IMR-90 (cell line): ENCODE data around the gene PTBP1. TPM values are rescaled to one million over a fixed set of nuclear protein-coding genes. Genes with fewer than 3 reads are reported as not detected.

ENCODE experiments used
- ATAC-seq: fragments of 200-7000 bp; cut with Tn5 transposase; 2 replicates; pipeline ENCODE4 v1.9.1; 2020; ENCODE audit warnings: low read depth, mild to moderate bottlenecking, moderate library complexity
- BruUV-seq: library from RNA; stranded (reverse); fragments of 400-500 nt; replicated peaks from 2 replicates; lab custom pipeline; 2021; lab: Mats Ljungman, UMichigan
- CTCF ChIA-PET: fragments of 300-600 bp; formaldehyde crosslinking; extraction: SDS; loops from one replicate; lab custom pipeline; 2021; ENCODE audit warnings: antibody characterized with exemption; lab: Yijun Ruan, JAX
- POLR2A ChIA-PET: fragments of 300-600 bp; sonication (Branson Sonifier 250); formaldehyde crosslinking; loops from one replicate; lab custom pipeline; 2022; ENCODE audit warnings: antibody characterized with exemption; ENCODE audit not compliant: unreplicated experiment; lab: Charles Lee
- DNase-seq: peaks from one replicate; pipeline ENCODE4 v3.0.0; 2013
- H2AFZ ChIP-seq: replicated peaks from 2 replicates; pipeline ENCODE3; 2013; ENCODE audit warnings: low read length, mild to moderate bottlenecking; ENCODE audit not compliant: poor library complexity
- H2AK5ac ChIP-seq: 2 replicates; pipeline ENCODE4 v1.6.1; 2013; ENCODE audit warnings: low read depth, low read length, inconsistent platforms
- H2AK9ac ChIP-seq: replicated peaks from 2 replicates; pipeline ENCODE3; 2013; ENCODE audit warnings: mild to moderate bottlenecking, low read depth, low read length, moderate library complexity; ENCODE audit not compliant: poor library complexity
- H2BK120ac ChIP-seq: 2 replicates; pipeline ENCODE4 v1.6.1; 2013; ENCODE audit warnings: low read depth, low read length, inconsistent platforms
- H2BK15ac ChIP-seq: 3 replicates; pipeline ENCODE4 v1.6.1; 2013; ENCODE audit warnings: low read depth, low read length, inconsistent platforms
- H2BK20ac ChIP-seq: 2 replicates; pipeline ENCODE4 v1.6.1; 2013; ENCODE audit warnings: low read depth, mild to moderate bottlenecking, inconsistent platforms, low read length, moderate library complexity
- H2BK5ac ChIP-seq: 2 replicates; pipeline ENCODE4 v1.6.1; 2013; ENCODE audit warnings: mild to moderate bottlenecking, low read depth, low read length, inconsistent platforms; ENCODE audit not compliant: poor library complexity, severe bottlenecking
- H3K14ac ChIP-seq: replicated peaks from 2 replicates; pipeline ENCODE4 v1.6.1; 2013; ENCODE audit warnings: low read depth, low read length, inconsistent platforms
- H3K18ac ChIP-seq: 2 replicates; pipeline ENCODE4 v1.6.1; 2013; ENCODE audit warnings: low read depth, low read length, control low read depth
- H3K23ac ChIP-seq: 2 replicates; pipeline ENCODE4 v1.6.1; 2013; ENCODE audit warnings: low read depth, low read length, inconsistent platforms
- H3K27ac ChIP-seq: 2 replicates; pipeline ENCODE4 v1.5.1; 2013; ENCODE audit warnings: mild to moderate bottlenecking, control low read depth, low read length; ENCODE audit not compliant: insufficient read depth
- H3K27me3 ChIP-seq: 2 replicates; pipeline ENCODE4 v1.6.1; 2013; ENCODE audit warnings: low read length; ENCODE audit not compliant: control insufficient read depth, insufficient read depth
- H3K36me3 ChIP-seq: 2 replicates; pipeline ENCODE4 v1.6.1; 2013; ENCODE audit warnings: low read length, mixed read lengths; ENCODE audit not compliant: control insufficient read depth, insufficient read depth
- H3K4ac ChIP-seq: 2 replicates; pipeline ENCODE4 v1.6.1; 2013; ENCODE audit warnings: low read depth, low read length, inconsistent platforms
- H3K4me1 ChIP-seq: 2 replicates; pipeline ENCODE4 v1.6.1; 2013; ENCODE audit warnings: low read length, mixed read lengths; ENCODE audit not compliant: control insufficient read depth, insufficient read depth
- H3K4me2 ChIP-seq: 2 replicates; pipeline ENCODE4 v1.6.1; 2013; ENCODE audit warnings: low read depth, mild to moderate bottlenecking, control low read depth, low read length, moderate library complexity
- H3K4me3 ChIP-seq: 2 replicates; pipeline ENCODE4 v1.5.1; 2013; ENCODE audit warnings: low read depth, mild to moderate bottlenecking, control low read depth, low read length, moderate library complexity; ENCODE audit not compliant: insufficient read depth
- H3K56ac ChIP-seq: 2 replicates; pipeline ENCODE4 v1.6.1; 2013; ENCODE audit warnings: low read length, inconsistent platforms; ENCODE audit not compliant: insufficient read depth; ENCODE audit errors: extremely low read depth
- H3K79me1 ChIP-seq, 2 experiments: 2 replicates each; pipeline ENCODE4 v1.6.1; 2013; ENCODE audit warnings: low read length in 2 of 2, inconsistent platforms in 1 of 2, low read depth in 1 of 2
- H3K9ac ChIP-seq: 2 replicates; pipeline ENCODE4 v1.6.1; 2013; ENCODE audit warnings: low read depth, low read length, control low read depth
- H3K9me1 ChIP-seq: 2 replicates; pipeline ENCODE4 v1.6.1; 2013; ENCODE audit warnings: low read length, inconsistent platforms; ENCODE audit not compliant: insufficient read depth
- H3K9me3 ChIP-seq: 2 replicates; pipeline ENCODE4 v1.6.1; 2013; ENCODE audit warnings: low read length; ENCODE audit not compliant: control insufficient read depth, insufficient read depth
- H4K20me1 ChIP-seq: 2 replicates; pipeline ENCODE4 v1.6.1; 2013; ENCODE audit warnings: low read length, inconsistent platforms; ENCODE audit not compliant: insufficient read depth
- H4K5ac ChIP-seq: 2 replicates; pipeline ENCODE4 v1.6.1; 2013; ENCODE audit warnings: mild to moderate bottlenecking, low read depth, low read length, control low read depth
- H4K8ac ChIP-seq, 2 experiments: 2 replicates each; pipeline ENCODE4 v1.6.1; 2013; ENCODE audit warnings: low read depth in 2 of 2, low read length in 2 of 2, control low read depth in 1 of 2, inconsistent platforms in 1 of 2
- H4K91ac ChIP-seq: 2 replicates; pipeline ENCODE4 v1.6.1; 2013; ENCODE audit warnings: low read depth, low read length, inconsistent platforms; ENCODE audit not compliant: insufficient read depth
- BHLHE40 ChIP-seq: fragments of 150-350 bp; IDR thresholded peaks from 2 replicates; pipeline ENCODE4 v1.6.1; 2016; ENCODE audit warnings: mild to moderate bottlenecking, low read depth, low read length
- CEBPB ChIP-seq: IDR thresholded peaks from 2 replicates; pipeline ENCODE4 v1.6.1; 2012; ENCODE audit warnings: low read depth, low read length, improper control_type of control experiment
- MAFK ChIP-seq: IDR thresholded peaks from 2 replicates; pipeline ENCODE4 v1.6.1; 2012; ENCODE audit warnings: low read depth, low read length, improper control_type of control experiment
- RCOR1 ChIP-seq: IDR thresholded peaks from 2 replicates; pipeline ENCODE4 v1.6.1; 2012; ENCODE audit warnings: mild to moderate bottlenecking, low read length, improper control_type of control experiment; ENCODE audit not compliant: insufficient replicate concordance
- SMC3 ChIP-seq: fragments of 150-350 bp; IDR thresholded peaks from 2 replicates; pipeline ENCODE4 v1.6.1; 2016; ENCODE audit warnings: low read depth, mild to moderate bottlenecking, antibody characterized with exemption, low read length, moderate library complexity
- WGBS, 2 experiments: methylation state at CpG; one replicate each; pipeline versions ENCODE4 v1.1.5 to v1.1.7; 2013; ENCODE audit warnings: missing lambda C conversion rate in 2 of 2; ENCODE audit not compliant: insufficient read length in 1 of 2; ENCODE audit errors: extremely low coverage in 2 of 2; 5-methylcytosine and 5-hydroxymethylcytosine counted together
- dilution Hi-C: fragments of 300-500 bp; cut with HindIII; formaldehyde crosslinking; loops from one replicate; pipeline ENCODE4 v1.14.3; 2018; ENCODE audit warnings: low sequenced_read_pairs; ENCODE audit not compliant: unreplicated experiment
- in situ Hi-C: fragments of 300-500 bp; cut with MboI; formaldehyde crosslinking; loops from 3 replicates; pipeline ENCODE4 v1.14.3; 2019; ENCODE audit warnings: low sequenced_read_pairs, inconsistent platforms, mixed read lengths
- intact Hi-C: fragments of 100-400 bp; cut with micrococcal nuclease; formaldehyde crosslinking; loops from 2 replicates; pipeline ENCODE4 v1.10.0; 2022
- polyA plus RNA-seq, 3 experiments: library from polyadenylated mRNA; depleted of rRNA; stranded (reverse); fragments of >200 nt; gene quantifications; 2 replicates each; pipeline ENCODE4 v1.2.3, GENCODE V29; 2012; ENCODE audit warnings: low replicate concordance in 1 of 3
- total RNA-seq: library from RNA; depleted of rRNA; stranded (reverse); fragments of >200 nt; gene quantifications from 2 replicates; pipeline ENCODE4 v1.2.3, GENCODE V29; 2012
- TF ChIP-seq, protein P1 (sequence below): fragments of 150-350 bp; IDR thresholded peaks from 2 replicates; pipeline ENCODE4 v1.6.1; 2017; ENCODE audit warnings: mild to moderate bottlenecking, antibody characterized with exemption, low read length, low read depth
- TF ChIP-seq, protein P2 (sequence below): fragments of 150-350 bp; IDR thresholded peaks from 2 replicates; pipeline ENCODE4 v1.6.1; 2016; ENCODE audit warnings: low read depth, mild to moderate bottlenecking, low read length, moderate library complexity, borderline replicate concordance
- TF ChIP-seq, protein P3 (sequence below): conservative IDR thresholded peaks from 2 replicates; pipeline ENCODE4 v1.5.1; 2012; ENCODE audit warnings: mild to moderate bottlenecking, low read depth, low read length, improper control_type of control experiment

PTBP1 gene
- total and polyA plus RNA-seq, 2 of the 4 experiments (the other 2 are of a cell fraction) = 146 to 269 TPM

DNA sequence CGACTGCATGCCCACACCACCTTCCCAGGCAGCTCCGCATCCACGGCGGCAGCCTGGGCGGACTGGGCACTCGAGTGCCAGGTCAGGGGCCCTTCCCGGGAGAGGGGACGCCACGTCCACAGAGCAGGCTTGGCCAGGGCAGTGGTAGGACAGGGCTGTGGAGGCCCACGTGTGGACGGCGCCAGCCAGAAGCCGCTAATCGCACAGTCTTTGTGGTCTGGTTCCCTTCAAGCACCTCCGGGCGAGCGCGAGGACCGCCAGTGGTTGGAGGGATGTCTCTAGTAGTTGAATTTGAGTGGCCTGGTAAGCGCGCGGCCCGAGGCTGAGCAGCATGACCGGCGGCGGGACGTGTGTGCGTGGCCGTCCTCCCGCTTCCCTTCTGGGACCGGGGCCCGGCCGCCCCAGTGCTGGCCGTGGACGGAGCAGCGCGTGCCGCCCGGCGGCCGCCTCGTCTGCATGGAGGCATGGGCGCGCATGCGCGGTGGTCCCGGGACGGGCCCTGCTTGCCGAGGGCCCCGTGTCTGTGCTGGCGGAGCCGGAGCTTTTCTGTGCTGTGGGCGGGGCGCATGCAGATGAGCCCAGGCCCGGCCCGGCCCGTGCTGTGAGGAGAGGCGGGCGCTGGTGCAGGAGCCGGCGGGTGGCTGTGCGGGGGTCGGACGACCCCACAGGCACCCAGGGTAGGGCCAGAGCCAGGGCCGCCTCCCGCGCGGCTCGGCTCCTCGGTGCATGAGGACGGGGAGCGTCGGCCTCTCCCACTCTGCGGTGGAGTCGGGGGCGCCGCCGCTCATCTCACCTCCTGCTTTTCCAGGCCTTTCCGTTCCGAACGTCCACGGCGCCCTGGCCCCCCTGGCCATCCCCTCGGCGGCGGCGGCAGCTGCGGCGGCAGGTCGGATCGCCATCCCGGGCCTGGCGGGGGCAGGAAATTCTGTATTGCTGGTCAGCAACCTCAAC lies 8.6 kb downstream of the PTBP1 start:
- H2AK5ac ChIP-seq = no peak overlapping the region
- H2BK20ac ChIP-seq = no peak overlapping the region
- H3K4me3 ChIP-seq = no peak overlapping the region
- intact Hi-C loops (no loop called here), dilution Hi-C loops (no loop called here), in situ Hi-C loops (no loop called here)
- H2BK5ac ChIP-seq = no peak overlapping the region
- H3K9me1 ChIP-seq = 0 out of 2 replicates have a peak, but pooled peaks cover 8% of the 10 kb centered on the region
- no peak overlapping the region for H2AFZ ChIP-seq
- H3K4me2 ChIP-seq = no peak overlapping the region
- peaks cover 16% of the 10 kb centered on the region for H3K4me1 ChIP-seq
- H2BK15ac ChIP-seq = no peak overlapping the region
- no peak overlapping the region for H3K4ac ChIP-seq
- H3K9me3 ChIP-seq = no peaks in the 10 kb centered on the region
- no peak overlapping the region for H3K56ac ChIP-seq
- no peak overlapping the region for H3K18ac ChIP-seq
- BruUV-seq = no TSS peak
- H3K27ac ChIP-seq = no peak overlapping the region
- no peak overlapping the region for H3K23ac ChIP-seq
- H3K27me3 ChIP-seq = no peaks in the 10 kb centered on the region
- peaks cover 100% of the 10 kb centered on the region for H4K20me1 ChIP-seq
- H4K5ac ChIP-seq = no peak overlapping the region
- TF ChIP-seq, protein P1, sequence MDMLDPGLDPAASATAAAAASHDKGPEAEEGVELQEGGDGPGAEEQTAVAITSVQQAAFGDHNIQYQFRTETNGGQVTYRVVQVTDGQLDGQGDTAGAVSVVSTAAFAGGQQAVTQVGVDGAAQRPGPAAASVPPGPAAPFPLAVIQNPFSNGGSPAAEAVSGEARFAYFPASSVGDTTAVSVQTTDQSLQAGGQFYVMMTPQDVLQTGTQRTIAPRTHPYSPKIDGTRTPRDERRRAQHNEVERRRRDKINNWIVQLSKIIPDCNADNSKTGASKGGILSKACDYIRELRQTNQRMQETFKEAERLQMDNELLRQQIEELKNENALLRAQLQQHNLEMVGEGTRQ = no peak
- TF ChIP-seq RCOR1 (no peak), SMC3 (no peak), BHLHE40 (no peak), CEBPB (no peak), MAFK (no peak)
- TF ChIP-seq, protein P2, sequence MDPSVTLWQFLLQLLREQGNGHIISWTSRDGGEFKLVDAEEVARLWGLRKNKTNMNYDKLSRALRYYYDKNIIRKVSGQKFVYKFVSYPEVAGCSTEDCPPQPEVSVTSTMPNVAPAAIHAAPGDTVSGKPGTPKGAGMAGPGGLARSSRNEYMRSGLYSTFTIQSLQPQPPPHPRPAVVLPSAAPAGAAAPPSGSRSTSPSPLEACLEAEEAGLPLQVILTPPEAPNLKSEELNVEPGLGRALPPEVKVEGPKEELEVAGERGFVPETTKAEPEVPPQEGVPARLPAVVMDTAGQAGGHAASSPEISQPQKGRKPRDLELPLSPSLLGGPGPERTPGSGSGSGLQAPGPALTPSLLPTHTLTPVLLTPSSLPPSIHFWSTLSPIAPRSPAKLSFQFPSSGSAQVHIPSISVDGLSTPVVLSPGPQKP = no peak
- TF ChIP-seq, protein P3, sequence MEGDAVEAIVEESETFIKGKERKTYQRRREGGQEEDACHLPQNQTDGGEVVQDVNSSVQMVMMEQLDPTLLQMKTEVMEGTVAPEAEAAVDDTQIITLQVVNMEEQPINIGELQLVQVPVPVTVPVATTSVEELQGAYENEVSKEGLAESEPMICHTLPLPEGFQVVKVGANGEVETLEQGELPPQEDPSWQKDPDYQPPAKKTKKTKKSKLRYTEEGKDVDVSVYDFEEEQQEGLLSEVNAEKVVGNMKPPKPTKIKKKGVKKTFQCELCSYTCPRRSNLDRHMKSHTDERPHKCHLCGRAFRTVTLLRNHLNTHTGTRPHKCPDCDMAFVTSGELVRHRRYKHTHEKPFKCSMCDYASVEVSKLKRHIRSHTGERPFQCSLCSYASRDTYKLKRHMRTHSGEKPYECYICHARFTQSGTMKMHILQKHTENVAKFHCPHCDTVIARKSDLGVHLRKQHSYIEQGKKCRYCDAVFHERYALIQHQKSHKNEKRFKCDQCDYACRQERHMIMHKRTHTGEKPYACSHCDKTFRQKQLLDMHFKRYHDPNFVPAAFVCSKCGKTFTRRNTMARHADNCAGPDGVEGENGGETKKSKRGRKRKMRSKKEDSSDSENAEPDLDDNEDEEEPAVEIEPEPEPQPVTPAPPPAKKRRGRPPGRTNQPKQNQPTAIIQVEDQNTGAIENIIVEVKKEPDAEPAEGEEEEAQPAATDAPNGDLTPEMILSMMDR = no peak
- H2BK120ac ChIP-seq = no peak overlapping the region
- H3K9ac ChIP-seq = no peak overlapping the region
- DNase-seq (no peak), ATAC-seq (no peak)
- WGBS, 2 experiments = 96% methylated on average over 44 of the region's 93 CpGs; no CpG with 5 or more reads in 1 of the 2 experiments
- peaks cover 83% of the 10 kb centered on the region for H3K36me3 ChIP-seq
- H3K79me1 ChIP-seq = peaks cover 11 to 48% of the 10 kb centered on the region in 2 experiments
- ChIA-PET CTCF (no interaction called here), POLR2A (no interaction called here)
- no peak overlapping the region for H3K14ac ChIP-seq
- H2AK9ac ChIP-seq = no peak overlapping the region
- H4K91ac ChIP-seq = no peak overlapping the region
- H4K8ac ChIP-seq = no peak overlapping the region
